Ishikawa (cell line): ENCODE results near the gene TWNK.

ENCODE experiments used
- CEBPB ChIP-seq: IDR thresholded peaks from 2 replicates; pipeline ENCODE4 v1.6.1; 2012
- CREB1 ChIP-seq: IDR thresholded peaks from 2 replicates; pipeline ENCODE4 v1.6.1; 2012; ENCODE audit warnings: low read depth
- EGR1 ChIP-seq: IDR thresholded peaks from 2 replicates; pipeline ENCODE4 v1.6.1; 2012
- EP300 ChIP-seq: IDR thresholded peaks from 2 replicates; pipeline ENCODE4 v1.6.1; 2012; ENCODE audit warnings: borderline replicate concordance
- FOXM1 ChIP-seq: IDR thresholded peaks from 2 replicates; pipeline ENCODE4 v1.6.1; 2012; ENCODE audit warnings: low read depth, borderline replicate concordance
- NFIC ChIP-seq: IDR thresholded peaks from 2 replicates; pipeline ENCODE4 v1.6.1; 2012
- RAD21 ChIP-seq: IDR thresholded peaks from 2 replicates; pipeline ENCODE4 v1.6.1; 2012; ENCODE audit warnings: low read depth
- REST ChIP-seq: IDR thresholded peaks from 2 replicates; pipeline ENCODE4 v1.6.1; 2012; ENCODE audit warnings: low read depth, mild to moderate bottlenecking
- TAF1 ChIP-seq: IDR thresholded peaks from 2 replicates; pipeline ENCODE4 v1.6.1; 2012; ENCODE audit warnings: low read depth, mild to moderate bottlenecking
- TCF12 ChIP-seq: IDR thresholded peaks from 2 replicates; pipeline ENCODE4 v1.6.1; 2012; ENCODE audit warnings: low read depth
- TEAD4 ChIP-seq: IDR thresholded peaks from 2 replicates; pipeline ENCODE4 v1.6.1; 2012
- YY1 ChIP-seq: IDR thresholded peaks from 2 replicates; pipeline ENCODE4 v1.6.1; 2012; ENCODE audit warnings: low read depth
- ZBTB7A ChIP-seq: IDR thresholded peaks from 2 replicates; pipeline ENCODE4 v1.6.1; 2012; ENCODE audit warnings: low read depth
- TF ChIP-seq, protein P1 (sequence below): IDR thresholded peaks from 2 replicates; pipeline ENCODE4 v1.6.1; 2012
- TF ChIP-seq, protein P2 (sequence below): IDR thresholded peaks from 2 replicates; pipeline ENCODE4 v1.6.1; 2012

The TWNK gene

DNA sequence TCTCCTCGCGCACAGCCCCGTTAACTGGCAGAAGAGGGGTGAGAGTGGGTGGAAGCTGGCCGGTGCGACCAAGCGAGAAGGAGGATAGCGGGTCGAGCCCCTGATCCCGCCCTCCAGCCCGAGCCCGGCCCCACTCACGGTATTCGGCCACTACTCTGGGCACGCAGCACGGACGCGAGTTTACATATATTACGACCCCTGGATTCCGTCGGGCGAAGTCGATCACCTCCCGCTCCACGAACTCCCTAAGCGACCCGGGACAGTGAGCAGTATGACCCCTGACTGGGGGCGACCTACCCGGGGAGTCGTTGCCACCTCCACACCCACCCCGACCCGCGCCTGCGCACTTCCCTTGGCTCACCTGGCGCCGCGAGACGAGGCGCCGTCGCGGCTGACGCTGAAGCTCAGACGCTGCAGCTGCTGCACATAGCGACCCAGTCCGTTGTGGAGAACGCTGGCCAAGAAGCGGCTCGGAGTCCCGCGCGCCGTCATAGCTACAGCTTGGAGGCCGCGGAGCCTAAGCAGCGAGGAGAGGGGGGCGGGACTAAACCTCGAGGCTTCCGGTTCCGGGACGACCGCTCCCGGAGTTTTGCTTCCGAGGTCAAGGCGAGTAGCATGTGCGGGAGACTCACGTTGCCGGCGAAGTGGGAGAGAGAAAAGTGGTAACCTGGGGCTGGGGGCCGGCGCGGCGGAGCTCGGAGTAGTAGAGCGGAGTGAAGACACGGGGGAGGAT lies at the start of gene TWNK, which contains the start of gene MRPL43:
TSS of gene TWNK (plus strand) at position 592 of the 733 bp plus-strand sequence. CDS start 668 bp downstream, outside the sequence.
TSS of gene MRPL43 (minus strand) at position 546 of the 733 bp plus-strand sequence. CDS start at position 492, 54 bp downstream.
- TF ChIP-seq, protein P1, sequence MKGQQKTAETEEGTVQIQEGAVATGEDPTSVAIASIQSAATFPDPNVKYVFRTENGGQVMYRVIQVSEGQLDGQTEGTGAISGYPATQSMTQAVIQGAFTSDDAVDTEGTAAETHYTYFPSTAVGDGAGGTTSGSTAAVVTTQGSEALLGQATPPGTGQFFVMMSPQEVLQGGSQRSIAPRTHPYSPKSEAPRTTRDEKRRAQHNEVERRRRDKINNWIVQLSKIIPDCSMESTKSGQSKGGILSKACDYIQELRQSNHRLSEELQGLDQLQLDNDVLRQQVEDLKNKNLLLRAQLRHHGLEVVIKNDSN = no peak
- TF ChIP-seq TCF12 = peak; percentile 88
- peak; percentile 49; the same call in 1 of the 2 replicates for TF ChIP-seq EGR1
- TF ChIP-seq YY1 = 0 out of 2 replicates have a peak, but pooled peaks have one; percentile 59
- TF ChIP-seq RAD21 = no peak
- peak; percentile 94 for TF ChIP-seq TAF1
- TF ChIP-seq REST = no peak
- TF ChIP-seq CREB1 = 0 out of 2 replicates have a peak, but pooled peaks have one; percentile 7
- TF ChIP-seq, protein P2, sequence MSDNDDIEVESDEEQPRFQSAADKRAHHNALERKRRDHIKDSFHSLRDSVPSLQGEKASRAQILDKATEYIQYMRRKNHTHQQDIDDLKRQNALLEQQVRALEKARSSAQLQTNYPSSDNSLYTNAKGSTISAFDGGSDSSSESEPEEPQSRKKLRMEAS = peak; percentile 100
- TF ChIP-seq EP300 = peak; percentile 26; the same call in 1 of the 2 replicates
- TF ChIP-seq FOXM1 = peak; percentile 30; the same call in 1 of the 2 replicates
- no peak; the same call in 1 of the 2 replicates for TF ChIP-seq TEAD4
- TF ChIP-seq NFIC = no peak; the same call in 1 of the 2 replicates
- peak; percentile 96 for TF ChIP-seq ZBTB7A
- no peak for TF ChIP-seq CEBPB

DNA sequence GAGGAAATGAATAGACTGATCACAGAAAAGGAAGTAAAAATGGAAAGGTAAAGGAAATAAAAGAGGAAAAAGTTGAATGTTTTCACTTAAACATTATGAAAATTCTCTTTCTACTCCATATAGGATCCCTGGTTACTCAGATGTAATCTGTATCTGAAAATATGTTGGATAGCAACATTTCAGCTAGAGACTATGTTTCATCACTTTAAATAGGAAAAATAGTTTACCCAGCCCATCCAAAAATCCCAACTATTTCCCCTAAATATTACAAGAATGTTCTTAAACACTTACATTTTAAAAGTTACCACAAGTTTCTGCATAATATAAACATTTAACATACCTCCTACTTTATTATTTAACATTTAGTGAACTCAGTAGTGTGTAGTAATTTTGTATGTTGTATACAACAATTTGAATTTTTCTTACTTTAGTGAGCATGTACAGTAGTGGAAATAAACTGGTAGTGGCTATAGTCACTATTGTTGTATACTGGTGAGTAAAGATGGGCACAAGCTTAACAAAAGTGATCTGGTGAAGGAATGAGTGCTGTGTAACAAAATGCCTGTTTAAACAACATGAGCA lies 47.5 kb upstream of the TWNK start:
- no peak for TF ChIP-seq EP300
- no peak for TF ChIP-seq RAD21
- no peak for TF ChIP-seq TAF1
- TF ChIP-seq ZBTB7A = no peak
- no peak for TF ChIP-seq CEBPB
- no peak for TF ChIP-seq TEAD4
- TF ChIP-seq, protein P2 = no peak
- TF ChIP-seq REST = no peak
- TF ChIP-seq NFIC = no peak
- TF ChIP-seq EGR1 = no peak
- no peak for TF ChIP-seq FOXM1
- TF ChIP-seq, protein P1 = no peak
- TF ChIP-seq TCF12 = no peak
- no peak for TF ChIP-seq CREB1
- no peak for TF ChIP-seq YY1

GRCh38 chr10:100942229-100942628 lies 45.1 kb upstream of the TWNK start:
- TF ChIP-seq CEBPB (0 out of 2 replicates have a peak, but pooled peaks have one; percentile 19), REST (no peak)

DNA sequence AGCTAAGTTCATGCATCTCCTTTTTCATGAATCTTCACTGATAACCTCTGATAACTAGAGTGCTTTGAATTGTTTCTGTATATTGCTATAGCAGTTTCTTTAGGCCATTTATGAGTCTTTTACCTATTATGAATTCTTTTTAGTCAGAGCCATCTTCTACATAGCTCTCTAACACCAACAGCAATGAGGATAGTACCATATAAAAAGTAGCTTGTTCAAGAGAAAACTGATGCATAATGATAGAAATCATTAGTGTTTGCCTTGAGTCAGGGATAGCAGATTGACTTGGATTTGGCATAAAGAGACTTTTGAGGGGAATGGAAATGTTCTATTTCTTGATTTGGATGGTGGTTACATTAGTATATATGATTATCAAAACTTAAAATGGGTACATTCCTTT lies 43.8 kb upstream of the TWNK start:
- no peak for TF ChIP-seq EP300
- TF ChIP-seq YY1 = no peak
- no peak for TF ChIP-seq NFIC
- TF ChIP-seq, protein P1 = no peak
- TF ChIP-seq, protein P2 = no peak
- no peak for TF ChIP-seq ZBTB7A
- TF ChIP-seq EGR1 = no peak
- no peak for TF ChIP-seq TAF1
- no peak for TF ChIP-seq TEAD4
- TF ChIP-seq CEBPB = no peak
- TF ChIP-seq FOXM1 = no peak
